IMR-90 (cell line): ENCODE measurements around the gene CAMK2D. TPM values are rescaled to one million over a fixed set of nuclear protein-coding genes. Genes with fewer than 3 reads are reported as not detected.

Experiments
- ATAC-seq: fragments of 200-7000 bp; cut with Tn5 transposase; 2 replicates; pipeline ENCODE4 v1.9.1; 2020; ENCODE audit warnings: low read depth, mild to moderate bottlenecking, moderate library complexity
- BruUV-seq: library from RNA; stranded (reverse); fragments of 400-500 nt; replicated peaks from 2 replicates; lab custom pipeline; 2021; lab: Mats Ljungman, UMichigan
- CTCF ChIA-PET: fragments of 300-600 bp; formaldehyde crosslinking; extraction: SDS; loops from one replicate; lab custom pipeline; 2021; ENCODE audit warnings: antibody characterized with exemption; lab: Yijun Ruan, JAX
- POLR2A ChIA-PET: fragments of 300-600 bp; sonication (Branson Sonifier 250); formaldehyde crosslinking; loops from one replicate; lab custom pipeline; 2022; ENCODE audit warnings: antibody characterized with exemption; ENCODE audit not compliant: unreplicated experiment; lab: Charles Lee
- DNase-seq: peaks from one replicate; pipeline ENCODE4 v3.0.0; 2013
- H2AFZ ChIP-seq: replicated peaks from 2 replicates; pipeline ENCODE3; 2013; ENCODE audit warnings: low read length, mild to moderate bottlenecking; ENCODE audit not compliant: poor library complexity
- H2AK5ac ChIP-seq: 2 replicates; pipeline ENCODE4 v1.6.1; 2013; ENCODE audit warnings: low read depth, low read length, inconsistent platforms
- H2AK9ac ChIP-seq: replicated peaks from 2 replicates; pipeline ENCODE3; 2013; ENCODE audit warnings: mild to moderate bottlenecking, low read depth, low read length, moderate library complexity; ENCODE audit not compliant: poor library complexity
- H2BK120ac ChIP-seq: 2 replicates; pipeline ENCODE4 v1.6.1; 2013; ENCODE audit warnings: low read depth, low read length, inconsistent platforms
- H2BK15ac ChIP-seq: 3 replicates; pipeline ENCODE4 v1.6.1; 2013; ENCODE audit warnings: low read depth, low read length, inconsistent platforms
- H2BK20ac ChIP-seq: 2 replicates; pipeline ENCODE4 v1.6.1; 2013; ENCODE audit warnings: low read depth, mild to moderate bottlenecking, inconsistent platforms, low read length, moderate library complexity
- H2BK5ac ChIP-seq: 2 replicates; pipeline ENCODE4 v1.6.1; 2013; ENCODE audit warnings: mild to moderate bottlenecking, low read depth, low read length, inconsistent platforms; ENCODE audit not compliant: poor library complexity, severe bottlenecking
- H3K14ac ChIP-seq: replicated peaks from 2 replicates; pipeline ENCODE4 v1.6.1; 2013; ENCODE audit warnings: low read depth, low read length, inconsistent platforms
- H3K18ac ChIP-seq: 2 replicates; pipeline ENCODE4 v1.6.1; 2013; ENCODE audit warnings: low read depth, low read length, control low read depth
- H3K23ac ChIP-seq: 2 replicates; pipeline ENCODE4 v1.6.1; 2013; ENCODE audit warnings: low read depth, low read length, inconsistent platforms
- H3K27ac ChIP-seq: 2 replicates; pipeline ENCODE4 v1.5.1; 2013; ENCODE audit warnings: mild to moderate bottlenecking, control low read depth, low read length; ENCODE audit not compliant: insufficient read depth
- H3K27me3 ChIP-seq: 2 replicates; pipeline ENCODE4 v1.6.1; 2013; ENCODE audit warnings: low read length; ENCODE audit not compliant: control insufficient read depth, insufficient read depth
- H3K36me3 ChIP-seq: 2 replicates; pipeline ENCODE4 v1.6.1; 2013; ENCODE audit warnings: low read length, mixed read lengths; ENCODE audit not compliant: control insufficient read depth, insufficient read depth
- H3K4ac ChIP-seq: 2 replicates; pipeline ENCODE4 v1.6.1; 2013; ENCODE audit warnings: low read depth, low read length, inconsistent platforms
- H3K4me1 ChIP-seq: 2 replicates; pipeline ENCODE4 v1.6.1; 2013; ENCODE audit warnings: low read length, mixed read lengths; ENCODE audit not compliant: control insufficient read depth, insufficient read depth
- H3K4me2 ChIP-seq: 2 replicates; pipeline ENCODE4 v1.6.1; 2013; ENCODE audit warnings: low read depth, mild to moderate bottlenecking, control low read depth, low read length, moderate library complexity
- H3K4me3 ChIP-seq: 2 replicates; pipeline ENCODE4 v1.5.1; 2013; ENCODE audit warnings: low read depth, mild to moderate bottlenecking, control low read depth, low read length, moderate library complexity; ENCODE audit not compliant: insufficient read depth
- H3K56ac ChIP-seq: 2 replicates; pipeline ENCODE4 v1.6.1; 2013; ENCODE audit warnings: low read length, inconsistent platforms; ENCODE audit not compliant: insufficient read depth; ENCODE audit errors: extremely low read depth
- H3K79me1 ChIP-seq, 2 experiments: 2 replicates each; pipeline ENCODE4 v1.6.1; 2013; ENCODE audit warnings: low read length in 2 of 2, inconsistent platforms in 1 of 2, low read depth in 1 of 2
- H3K9ac ChIP-seq: 2 replicates; pipeline ENCODE4 v1.6.1; 2013; ENCODE audit warnings: low read depth, low read length, control low read depth
- H3K9me1 ChIP-seq: 2 replicates; pipeline ENCODE4 v1.6.1; 2013; ENCODE audit warnings: low read length, inconsistent platforms; ENCODE audit not compliant: insufficient read depth
- H3K9me3 ChIP-seq: 2 replicates; pipeline ENCODE4 v1.6.1; 2013; ENCODE audit warnings: low read length; ENCODE audit not compliant: control insufficient read depth, insufficient read depth
- H4K20me1 ChIP-seq: 2 replicates; pipeline ENCODE4 v1.6.1; 2013; ENCODE audit warnings: low read length, inconsistent platforms; ENCODE audit not compliant: insufficient read depth
- H4K5ac ChIP-seq: 2 replicates; pipeline ENCODE4 v1.6.1; 2013; ENCODE audit warnings: mild to moderate bottlenecking, low read depth, low read length, control low read depth
- H4K8ac ChIP-seq, 2 experiments: 2 replicates each; pipeline ENCODE4 v1.6.1; 2013; ENCODE audit warnings: low read depth in 2 of 2, low read length in 2 of 2, control low read depth in 1 of 2, inconsistent platforms in 1 of 2
- H4K91ac ChIP-seq: 2 replicates; pipeline ENCODE4 v1.6.1; 2013; ENCODE audit warnings: low read depth, low read length, inconsistent platforms; ENCODE audit not compliant: insufficient read depth
- BHLHE40 ChIP-seq: fragments of 150-350 bp; IDR thresholded peaks from 2 replicates; pipeline ENCODE4 v1.6.1; 2016; ENCODE audit warnings: mild to moderate bottlenecking, low read depth, low read length
- CEBPB ChIP-seq: IDR thresholded peaks from 2 replicates; pipeline ENCODE4 v1.6.1; 2012; ENCODE audit warnings: low read depth, low read length, improper control_type of control experiment
- CHD1 ChIP-seq: IDR thresholded peaks from 2 replicates; pipeline ENCODE4 v1.6.1; 2012; ENCODE audit warnings: low read depth, low read length, improper control_type of control experiment
- FOS ChIP-seq: fragments of 150-350 bp; IDR thresholded peaks from 2 replicates; pipeline ENCODE4 v1.6.1; 2016; ENCODE audit warnings: low read depth, low read length
- MAFK ChIP-seq: IDR thresholded peaks from 2 replicates; pipeline ENCODE4 v1.6.1; 2012; ENCODE audit warnings: low read depth, low read length, improper control_type of control experiment
- MAZ ChIP-seq: IDR thresholded peaks from 2 replicates; pipeline ENCODE4 v1.6.1; 2012; ENCODE audit warnings: low read depth, mild to moderate bottlenecking, low read length, improper control_type of control experiment, moderate library complexity, borderline replicate concordance
- MXI1 ChIP-seq: IDR thresholded peaks from 2 replicates; pipeline ENCODE4 v1.6.1; 2012; ENCODE audit warnings: low read depth, mild to moderate bottlenecking, low read length, moderate library complexity, borderline replicate concordance
- NFE2L2 ChIP-seq: fragments of 150-350 bp; IDR thresholded peaks from 2 replicates; pipeline ENCODE4 v1.6.1; 2016; ENCODE audit warnings: low read depth, mild to moderate bottlenecking, low read length
- POLR2A ChIP-seq: IDR thresholded peaks from 2 replicates; pipeline ENCODE4 v1.6.1; 2012; ENCODE audit warnings: mild to moderate bottlenecking, low read depth, low read length
- RAD21 ChIP-seq: IDR thresholded peaks from 2 replicates; pipeline ENCODE4 v1.6.1; 2012; ENCODE audit warnings: low read length, improper control_type of control experiment
- RCOR1 ChIP-seq: IDR thresholded peaks from 2 replicates; pipeline ENCODE4 v1.6.1; 2012; ENCODE audit warnings: mild to moderate bottlenecking, low read length, improper control_type of control experiment; ENCODE audit not compliant: insufficient replicate concordance
- RFX5 ChIP-seq: IDR thresholded peaks from 2 replicates; pipeline ENCODE4 v1.8.0; 2012; ENCODE audit warnings: low read depth, mild to moderate bottlenecking, low read length, moderate library complexity
- SMC3 ChIP-seq: fragments of 150-350 bp; IDR thresholded peaks from 2 replicates; pipeline ENCODE4 v1.6.1; 2016; ENCODE audit warnings: low read depth, mild to moderate bottlenecking, antibody characterized with exemption, low read length, moderate library complexity
- WGBS, 2 experiments: methylation state at CpG; one replicate each; pipeline versions ENCODE4 v1.1.5 to v1.1.7; 2013; ENCODE audit warnings: missing lambda C conversion rate in 2 of 2; ENCODE audit not compliant: insufficient read length in 1 of 2; ENCODE audit errors: extremely low coverage in 2 of 2; 5-methylcytosine and 5-hydroxymethylcytosine counted together
- dilution Hi-C: fragments of 300-500 bp; cut with HindIII; formaldehyde crosslinking; loops from one replicate; pipeline ENCODE4 v1.14.3; 2018; ENCODE audit warnings: low sequenced_read_pairs; ENCODE audit not compliant: unreplicated experiment
- in situ Hi-C: fragments of 300-500 bp; cut with MboI; formaldehyde crosslinking; loops from 3 replicates; pipeline ENCODE4 v1.14.3; 2019; ENCODE audit warnings: low sequenced_read_pairs, inconsistent platforms, mixed read lengths
- intact Hi-C: fragments of 100-400 bp; cut with micrococcal nuclease; formaldehyde crosslinking; loops from 2 replicates; pipeline ENCODE4 v1.10.0; 2022
- polyA plus RNA-seq, 3 experiments: library from polyadenylated mRNA; depleted of rRNA; stranded (reverse); fragments of >200 nt; gene quantifications; 2 replicates each; pipeline ENCODE4 v1.2.3, GENCODE V29; 2012; ENCODE audit warnings: low replicate concordance in 1 of 3
- total RNA-seq: library from RNA; depleted of rRNA; stranded (reverse); fragments of >200 nt; gene quantifications from 2 replicates; pipeline ENCODE4 v1.2.3, GENCODE V29; 2012
- TF ChIP-seq, protein P1 (sequence below): fragments of 150-350 bp; IDR thresholded peaks from 2 replicates; pipeline ENCODE4 v1.6.1; 2017; ENCODE audit warnings: mild to moderate bottlenecking, antibody characterized with exemption, low read length, low read depth
- TF ChIP-seq, protein P2 (sequence below): conservative IDR thresholded peaks from 2 replicates; pipeline ENCODE4 v1.5.1; 2012; ENCODE audit warnings: mild to moderate bottlenecking, low read depth, low read length, improper control_type of control experiment
- TF ChIP-seq, protein P3 (sequence below): fragments of 150-350 bp; IDR thresholded peaks from 2 replicates; pipeline ENCODE4 v1.6.1; 2016; ENCODE audit warnings: low read depth, mild to moderate bottlenecking, low read length, moderate library complexity, borderline replicate concordance

Gene CAMK2D
- total and polyA plus RNA-seq, 2 of the 4 experiments (the other 2 are of a cell fraction): 44.6 to 156 TPM

DNA sequence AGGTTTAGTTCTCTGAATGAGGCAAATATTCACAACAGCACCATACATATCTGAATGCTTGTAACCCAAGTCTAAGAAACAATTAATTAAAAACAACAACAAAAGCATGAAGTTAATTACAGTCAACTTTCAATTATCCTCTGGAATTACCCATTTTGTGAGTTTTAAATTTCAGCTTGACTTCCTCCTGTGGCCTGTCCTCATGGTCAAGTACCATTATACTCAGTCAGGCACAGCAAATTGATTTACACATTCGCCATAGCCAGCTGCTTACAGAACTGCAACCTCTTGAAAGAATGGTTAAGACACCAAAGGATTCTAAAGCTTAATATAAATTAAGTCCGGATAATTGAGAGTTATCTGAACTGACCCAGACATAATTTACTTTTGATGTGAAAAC, 306.5 kb downstream of the CAMK2D start:
- BruUV-seq: no TSS peak
- in situ Hi-C loops: no loop called here
- H3K56ac ChIP-seq: no peak overlapping the region
- no peak overlapping the region for H2AK9ac ChIP-seq
- POLR2A ChIA-PET: no interaction called here
- no peak overlapping the region for H4K8ac ChIP-seq
- H2BK120ac ChIP-seq: no peak overlapping the region
- peaks cover 5% of the 10 kb centered on the region for H3K4me1 ChIP-seq
- no peak overlapping the region for H3K18ac ChIP-seq
- no peak overlapping the region for H3K4me2 ChIP-seq
- no peak overlapping the region for H2AFZ ChIP-seq
- H3K4ac ChIP-seq: no peak overlapping the region
- dilution Hi-C loops: no loop called here
- no peaks in the 10 kb centered on the region for H3K9me3 ChIP-seq
- DNase-seq (no peak), ATAC-seq (no peak)
- H2BK15ac ChIP-seq: no peak overlapping the region
- no peaks in the 10 kb centered on the region for H4K20me1 ChIP-seq
- peaks cover 15% of the 10 kb centered on the region for H3K36me3 ChIP-seq
- H4K5ac ChIP-seq: no peak overlapping the region
- H4K91ac ChIP-seq: no peak overlapping the region
- no peak overlapping the region for H2BK20ac ChIP-seq
- no peak overlapping the region for H3K9ac ChIP-seq
- no peak overlapping the region for H3K23ac ChIP-seq
- H3K14ac ChIP-seq: no peak overlapping the region
- TF ChIP-seq, protein P1, sequence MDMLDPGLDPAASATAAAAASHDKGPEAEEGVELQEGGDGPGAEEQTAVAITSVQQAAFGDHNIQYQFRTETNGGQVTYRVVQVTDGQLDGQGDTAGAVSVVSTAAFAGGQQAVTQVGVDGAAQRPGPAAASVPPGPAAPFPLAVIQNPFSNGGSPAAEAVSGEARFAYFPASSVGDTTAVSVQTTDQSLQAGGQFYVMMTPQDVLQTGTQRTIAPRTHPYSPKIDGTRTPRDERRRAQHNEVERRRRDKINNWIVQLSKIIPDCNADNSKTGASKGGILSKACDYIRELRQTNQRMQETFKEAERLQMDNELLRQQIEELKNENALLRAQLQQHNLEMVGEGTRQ: no peak
- no peak for TF ChIP-seq NFE2L2
- no peak for TF ChIP-seq MAFK
- TF ChIP-seq POLR2A: no peak
- no peak for TF ChIP-seq CEBPB
- TF ChIP-seq, protein P2, sequence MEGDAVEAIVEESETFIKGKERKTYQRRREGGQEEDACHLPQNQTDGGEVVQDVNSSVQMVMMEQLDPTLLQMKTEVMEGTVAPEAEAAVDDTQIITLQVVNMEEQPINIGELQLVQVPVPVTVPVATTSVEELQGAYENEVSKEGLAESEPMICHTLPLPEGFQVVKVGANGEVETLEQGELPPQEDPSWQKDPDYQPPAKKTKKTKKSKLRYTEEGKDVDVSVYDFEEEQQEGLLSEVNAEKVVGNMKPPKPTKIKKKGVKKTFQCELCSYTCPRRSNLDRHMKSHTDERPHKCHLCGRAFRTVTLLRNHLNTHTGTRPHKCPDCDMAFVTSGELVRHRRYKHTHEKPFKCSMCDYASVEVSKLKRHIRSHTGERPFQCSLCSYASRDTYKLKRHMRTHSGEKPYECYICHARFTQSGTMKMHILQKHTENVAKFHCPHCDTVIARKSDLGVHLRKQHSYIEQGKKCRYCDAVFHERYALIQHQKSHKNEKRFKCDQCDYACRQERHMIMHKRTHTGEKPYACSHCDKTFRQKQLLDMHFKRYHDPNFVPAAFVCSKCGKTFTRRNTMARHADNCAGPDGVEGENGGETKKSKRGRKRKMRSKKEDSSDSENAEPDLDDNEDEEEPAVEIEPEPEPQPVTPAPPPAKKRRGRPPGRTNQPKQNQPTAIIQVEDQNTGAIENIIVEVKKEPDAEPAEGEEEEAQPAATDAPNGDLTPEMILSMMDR: no peak
- TF ChIP-seq RCOR1: no peak
- TF ChIP-seq RFX5: no peak
- no peak for TF ChIP-seq BHLHE40
- TF ChIP-seq, protein P3, sequence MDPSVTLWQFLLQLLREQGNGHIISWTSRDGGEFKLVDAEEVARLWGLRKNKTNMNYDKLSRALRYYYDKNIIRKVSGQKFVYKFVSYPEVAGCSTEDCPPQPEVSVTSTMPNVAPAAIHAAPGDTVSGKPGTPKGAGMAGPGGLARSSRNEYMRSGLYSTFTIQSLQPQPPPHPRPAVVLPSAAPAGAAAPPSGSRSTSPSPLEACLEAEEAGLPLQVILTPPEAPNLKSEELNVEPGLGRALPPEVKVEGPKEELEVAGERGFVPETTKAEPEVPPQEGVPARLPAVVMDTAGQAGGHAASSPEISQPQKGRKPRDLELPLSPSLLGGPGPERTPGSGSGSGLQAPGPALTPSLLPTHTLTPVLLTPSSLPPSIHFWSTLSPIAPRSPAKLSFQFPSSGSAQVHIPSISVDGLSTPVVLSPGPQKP: no peak
- no peak for TF ChIP-seq MXI1
- no peak for TF ChIP-seq SMC3
- TF ChIP-seq FOS: no peak
- no peak for TF ChIP-seq RAD21
- TF ChIP-seq CHD1: no peak
- no peak for TF ChIP-seq MAZ
- no peak overlapping the region for H3K27ac ChIP-seq
- no peak overlapping the region for H2AK5ac ChIP-seq
- H2BK5ac ChIP-seq: no peak overlapping the region
- no peaks in the 10 kb centered on the region for H3K27me3 ChIP-seq
- H3K79me1 ChIP-seq: peaks cover 3 to 7% of the 10 kb centered on the region in 2 experiments; a peak in 2 of 4 replicates
- no peak overlapping the region for H3K4me3 ChIP-seq
- CTCF ChIA-PET: interaction anchor here (0.9 to 1.3 kb wide), 2 partner anchors 13 to 923 kb away, joined by 3 to 5 read pairs; no protein-coding TSS in a partner anchor
- no CpG with 5 or more reads among the region's 2 CpGs for WGBS, 2 experiments
- intact Hi-C loops: no loop called here
- peaks cover 5% of the 10 kb centered on the region for H3K9me1 ChIP-seq
